Measurements from ENCODE around the gene MUTYH.

The MUTYH gene

DNA sequence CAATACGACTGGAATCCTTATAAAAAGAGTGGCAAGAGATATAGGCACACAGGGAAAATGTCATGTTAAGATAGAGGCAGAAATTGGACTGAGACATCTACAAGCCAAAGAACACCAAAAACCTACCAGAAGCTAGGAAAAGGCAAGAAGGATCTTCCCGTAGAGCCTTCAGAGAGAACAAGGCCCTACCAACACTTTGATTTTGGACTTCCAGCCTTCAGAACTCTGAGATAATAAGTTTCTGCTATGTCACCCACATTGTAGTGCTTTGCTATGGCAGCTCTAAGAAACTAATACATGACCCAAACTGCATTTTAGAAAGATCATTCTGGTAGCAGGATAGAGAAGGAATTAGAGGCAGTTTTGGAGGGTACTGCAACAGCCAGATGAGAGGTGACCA is 24.1 kb upstream of the MUTYH start:
- TF ChIP-seq, protein P1, sequence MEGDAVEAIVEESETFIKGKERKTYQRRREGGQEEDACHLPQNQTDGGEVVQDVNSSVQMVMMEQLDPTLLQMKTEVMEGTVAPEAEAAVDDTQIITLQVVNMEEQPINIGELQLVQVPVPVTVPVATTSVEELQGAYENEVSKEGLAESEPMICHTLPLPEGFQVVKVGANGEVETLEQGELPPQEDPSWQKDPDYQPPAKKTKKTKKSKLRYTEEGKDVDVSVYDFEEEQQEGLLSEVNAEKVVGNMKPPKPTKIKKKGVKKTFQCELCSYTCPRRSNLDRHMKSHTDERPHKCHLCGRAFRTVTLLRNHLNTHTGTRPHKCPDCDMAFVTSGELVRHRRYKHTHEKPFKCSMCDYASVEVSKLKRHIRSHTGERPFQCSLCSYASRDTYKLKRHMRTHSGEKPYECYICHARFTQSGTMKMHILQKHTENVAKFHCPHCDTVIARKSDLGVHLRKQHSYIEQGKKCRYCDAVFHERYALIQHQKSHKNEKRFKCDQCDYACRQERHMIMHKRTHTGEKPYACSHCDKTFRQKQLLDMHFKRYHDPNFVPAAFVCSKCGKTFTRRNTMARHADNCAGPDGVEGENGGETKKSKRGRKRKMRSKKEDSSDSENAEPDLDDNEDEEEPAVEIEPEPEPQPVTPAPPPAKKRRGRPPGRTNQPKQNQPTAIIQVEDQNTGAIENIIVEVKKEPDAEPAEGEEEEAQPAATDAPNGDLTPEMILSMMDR (IDR thresholded peaks at IDR 0.05; ENCODE audit: low read depth, low read length), result no peak
- no peak overlapping the region for H3K4me3 ChIP-seq (ENCODE audit: low read depth, low read length)

DNA sequence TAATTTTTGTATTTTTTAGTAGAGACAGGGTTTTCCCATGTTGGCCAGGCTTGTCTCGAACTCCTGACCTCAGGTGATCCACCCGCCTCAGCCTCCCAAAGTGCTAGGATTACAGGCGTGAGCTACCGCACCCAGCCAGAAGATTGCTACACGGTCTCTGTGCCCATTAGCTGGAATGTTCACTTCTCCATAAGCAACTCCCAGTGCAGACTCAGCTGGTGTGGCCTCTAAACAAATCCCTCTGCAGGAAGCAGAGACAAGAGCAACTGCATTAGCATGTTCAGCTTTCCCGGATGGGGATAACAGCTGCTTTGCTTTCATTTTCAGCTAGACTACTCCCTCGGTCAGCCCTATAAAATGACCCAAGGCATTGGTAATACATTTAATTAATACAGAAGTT is 20.7 kb upstream of the MUTYH start:
- 0 out of 2 replicates have a peak overlapping the region, but pooled peaks have one; percentile 20 for H3K4me3 ChIP-seq (ENCODE audit: low read depth, low read length)

DNA sequence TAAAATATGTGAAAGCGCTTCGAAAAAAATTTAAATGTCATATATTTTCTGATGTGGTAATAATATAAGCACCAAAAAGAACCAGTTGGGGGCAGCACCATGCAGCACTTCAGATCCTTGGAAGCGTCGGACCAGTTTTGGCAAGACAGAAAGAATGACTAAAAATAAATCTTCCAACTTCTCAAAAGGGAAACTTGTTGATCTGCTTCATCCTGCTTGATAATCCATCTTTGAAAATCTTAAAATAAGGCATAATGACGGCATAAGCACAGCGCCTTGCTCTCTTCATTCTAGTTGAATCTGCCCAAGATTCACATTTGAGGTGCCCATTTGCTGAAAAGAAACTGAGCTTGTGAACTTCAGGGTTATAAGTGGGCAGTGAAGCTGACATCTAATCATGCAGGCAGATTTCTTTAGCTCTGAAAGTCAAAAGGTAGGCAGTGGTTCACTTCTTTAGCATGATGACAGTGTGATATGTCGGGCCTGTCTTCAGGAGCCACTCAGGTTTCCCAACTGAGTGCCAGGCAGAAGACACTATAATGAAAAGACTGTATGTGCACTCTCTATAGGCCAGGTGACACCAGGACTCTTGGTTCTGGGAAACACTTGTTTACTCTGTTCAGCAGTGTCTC is 19.8 kb upstream of the MUTYH start:
- TF ChIP-seq, protein P1 (IDR thresholded peaks at IDR 0.05; ENCODE audit: low read depth, low read length), result peak; percentile 49
- no peak overlapping the region for H3K4me3 ChIP-seq (ENCODE audit: low read depth, low read length)

DNA sequence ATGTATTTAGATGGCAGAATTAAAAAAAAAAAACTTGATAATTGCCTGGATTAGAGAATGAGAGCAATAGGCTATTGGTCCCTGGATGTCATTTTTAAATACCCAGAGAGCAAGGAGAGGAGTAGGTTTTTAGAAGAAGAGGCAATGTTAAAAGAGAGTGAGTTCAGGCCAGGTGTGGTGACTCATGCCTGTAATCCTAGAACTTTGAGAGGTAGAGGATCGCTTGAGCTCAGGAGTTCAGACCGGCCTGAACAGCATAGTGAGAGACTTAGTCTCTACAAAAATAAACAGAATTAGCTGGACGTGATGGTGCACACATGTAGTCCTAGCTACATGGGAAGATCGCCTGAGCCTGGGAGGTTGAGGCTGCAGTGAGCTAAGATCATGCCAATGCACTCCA is 15.9 kb upstream of the MUTYH start:
- TF ChIP-seq, protein P1 (IDR thresholded peaks at IDR 0.05; ENCODE audit: low read depth, low read length), result no peak
- no peak overlapping the region for H3K4me3 ChIP-seq (ENCODE audit: low read depth, low read length)

DNA sequence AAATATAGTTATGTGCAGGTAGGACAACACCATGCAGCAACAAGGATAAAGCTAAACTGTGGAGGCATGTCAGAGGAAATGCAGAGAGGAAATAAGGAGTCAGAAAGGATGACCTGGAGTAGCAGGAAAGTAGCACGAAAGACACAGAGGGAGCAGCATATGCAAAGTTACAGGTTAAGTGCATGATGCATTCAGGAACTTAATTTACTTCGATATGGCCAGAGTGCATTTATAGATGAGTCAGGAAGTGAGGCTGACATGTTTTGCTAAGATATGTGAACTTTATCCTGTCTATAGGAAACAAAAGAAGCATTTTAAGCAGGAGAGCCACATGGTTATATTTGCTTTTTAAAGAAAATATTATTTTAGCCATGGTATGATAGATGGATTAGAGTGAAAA is 15.4 kb upstream of the MUTYH start:
- H3K4me3 ChIP-seq (ENCODE audit: low read depth, low read length), result no peak overlapping the region
- TF ChIP-seq, protein P1 (IDR thresholded peaks at IDR 0.05; ENCODE audit: low read depth, low read length), result no peak

DNA sequence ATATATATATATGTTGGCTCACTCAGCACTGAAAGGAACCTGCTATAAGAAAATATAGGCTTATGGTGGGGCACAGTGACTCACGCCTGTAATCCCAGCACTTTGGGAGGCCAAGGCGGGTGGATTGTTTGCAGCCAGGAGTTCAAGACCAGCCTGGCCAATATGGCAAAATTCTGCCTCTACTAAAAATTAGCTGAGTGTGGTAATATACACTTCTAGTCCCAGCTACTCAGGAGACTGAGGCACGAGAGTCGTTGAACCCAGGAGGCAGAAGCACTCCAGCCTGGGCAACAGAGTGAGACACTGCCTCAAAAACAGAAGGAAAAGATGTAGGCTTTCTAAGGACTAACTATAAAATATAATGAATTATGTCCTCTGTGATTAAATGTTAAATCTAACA is 14.6 kb upstream of the MUTYH start:
- no peak overlapping the region for H3K4me3 ChIP-seq (ENCODE audit: low read depth, low read length)
- TF ChIP-seq, protein P1 (IDR thresholded peaks at IDR 0.05; ENCODE audit: low read depth, low read length), result no peak

DNA sequence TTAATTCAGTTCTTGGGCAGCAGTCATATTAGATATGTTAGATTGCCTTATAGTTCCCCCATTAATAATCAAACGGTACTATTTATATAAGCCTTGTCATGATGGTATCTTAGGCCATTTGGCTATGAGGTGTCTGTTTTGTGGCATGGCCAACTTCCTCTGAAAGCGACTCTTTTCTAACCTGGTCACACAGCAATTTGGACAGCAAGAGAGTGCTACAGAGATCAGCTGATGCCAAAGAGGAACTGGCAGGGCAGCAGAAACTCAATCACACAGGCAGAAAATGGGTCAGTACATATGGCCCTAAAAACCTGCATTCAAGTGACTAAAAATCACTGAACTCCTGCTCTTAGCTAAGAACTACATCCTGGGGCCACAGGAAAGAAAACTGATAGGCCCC is 13.4 kb upstream of the MUTYH start:
- no peak overlapping the region for H3K4me3 ChIP-seq (ENCODE audit: low read depth, low read length)
- TF ChIP-seq, protein P1 (IDR thresholded peaks at IDR 0.05; ENCODE audit: low read depth, low read length), result no peak

DNA sequence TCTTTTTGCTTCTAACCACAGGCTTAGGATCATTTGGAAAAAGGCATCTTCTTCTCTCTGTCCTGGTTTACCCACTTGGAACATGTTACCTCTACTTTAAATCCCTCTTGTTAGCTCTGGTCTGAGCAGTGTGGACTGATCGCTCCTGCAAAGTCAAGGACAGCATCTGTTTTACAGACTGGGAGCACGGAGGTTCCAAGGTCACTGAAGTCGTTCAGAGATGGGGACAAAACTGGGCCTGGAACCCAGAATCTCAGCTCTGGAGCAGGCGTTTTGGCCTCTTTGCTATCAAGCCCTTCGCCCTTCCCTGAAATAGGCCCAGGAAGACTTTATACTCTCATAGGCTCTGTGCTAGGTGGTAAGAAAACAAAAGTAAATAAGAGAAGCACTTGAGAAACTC is 11.3 kb upstream of the MUTYH start:
- TF ChIP-seq, protein P1 (IDR thresholded peaks at IDR 0.05; ENCODE audit: low read depth, low read length), result no peak
- no peak overlapping the region for H3K4me3 ChIP-seq (ENCODE audit: low read depth, low read length)
